OCI-LY7 (cell line): Measurements from ENCODE around the gene MAD2L2. TPM values are rescaled to one million over a fixed set of nuclear protein-coding genes. Genes with fewer than 3 reads are reported as not detected.

Experiments used
- BruUV-seq: library from RNA; stranded (reverse); fragments of 400-500 nt; replicated peaks from 2 replicates; lab custom pipeline; 2021; lab: Mats Ljungman, UMichigan
- CTCF ChIA-PET: fragments of 300-600 bp; sonication (Branson Sonifier 250); formaldehyde crosslinking; loops from one replicate; lab custom pipeline; 2022; ENCODE audit warnings: antibody characterized with exemption; ENCODE audit not compliant: unreplicated experiment; lab: Charles Lee
- POLR2A ChIA-PET: fragments of 300-600 bp; sonication (Branson Sonifier 250); formaldehyde crosslinking; loops from one replicate; lab custom pipeline; 2022; ENCODE audit warnings: antibody characterized with exemption; lab: Charles Lee
- DNase-seq: peaks from one replicate; pipeline ENCODE4 v3.0.0-alpha.2; 2015; ENCODE audit warnings: low spot score
- H2AFZ ChIP-seq: fragments of 200-600 bp; sonication (generic), shearing (Covaris generic); 2 replicates; pipeline ENCODE4 v1.6.1; 2014; ENCODE audit warnings: mild to moderate bottlenecking, antibody characterized with exemption, low read length, moderate library complexity
- H3K27ac ChIP-seq: fragments of 200-600 bp; sonication (generic); 2 replicates; pipeline ENCODE4 v1.5.1; 2014; ENCODE audit warnings: mixed run types, low read depth, mild to moderate bottlenecking, moderate library complexity, low read length, inconsistent platforms; ENCODE audit not compliant: poor library complexity, severe bottlenecking
- H3K36me3 ChIP-seq: fragments of 200-600 bp; sonication (generic); 2 replicates; pipeline ENCODE4 v1.6.1; 2014; ENCODE audit warnings: mild to moderate bottlenecking, antibody characterized with exemption, low read length, moderate library complexity, mixed read lengths; ENCODE audit not compliant: insufficient read depth
- H3K4me1 ChIP-seq: fragments of 200-600 bp; sonication (generic); 2 replicates; pipeline ENCODE4 v1.5.1; 2014; ENCODE audit warnings: mild to moderate bottlenecking, low read length; ENCODE audit not compliant: insufficient read depth, poor library complexity, severe bottlenecking
- H3K4me2 ChIP-seq: fragments of 200-600 bp; sonication (generic); 2 replicates; pipeline ENCODE4 v1.6.1; 2014; ENCODE audit warnings: mild to moderate bottlenecking, low read length
- H3K4me3 ChIP-seq: fragments of 200-600 bp; sonication (generic); 2 replicates; pipeline ENCODE4 v1.5.1; 2014; ENCODE audit warnings: mild to moderate bottlenecking, low read depth, low read length; ENCODE audit not compliant: poor library complexity, severe bottlenecking
- H3K79me2 ChIP-seq: fragments of 200-600 bp; sonication (generic); 2 replicates; pipeline ENCODE4 v1.6.1; 2016; ENCODE audit warnings: low read depth, mild to moderate bottlenecking, low read length, moderate library complexity, mixed read lengths; ENCODE audit not compliant: insufficient read depth
- H3K9me2 ChIP-seq: fragments of 200-600 bp; sonication (generic); 2 replicates; pipeline ENCODE4 v1.6.1; 2016; ENCODE audit warnings: mild to moderate bottlenecking, low read length, mixed read lengths; ENCODE audit not compliant: insufficient read depth
- H3K9me3 ChIP-seq: fragments of 200-600 bp; sonication (generic); 2 replicates; pipeline ENCODE4 v1.6.1; 2014; ENCODE audit warnings: mild to moderate bottlenecking, mixed run types, low read length, mixed read lengths
- H4K20me1 ChIP-seq: fragments of 200-600 bp; sonication (generic); 2 replicates; pipeline ENCODE4 v1.6.1; 2014; ENCODE audit warnings: mild to moderate bottlenecking, antibody characterized with exemption, low read length, moderate library complexity, mixed read lengths; ENCODE audit not compliant: insufficient read depth
- CTCF ChIP-seq: fragments of 200-600 bp; sonication (generic); conservative IDR thresholded peaks from 2 replicates; pipeline ENCODE4 v1.5.1; 2014; ENCODE audit warnings: mild to moderate bottlenecking, antibody characterized with exemption, low read length, moderate library complexity, mixed read lengths
- EZH2phosphoT487 ChIP-seq: fragments of 200-600 bp; sonication (generic); IDR thresholded peaks from 2 replicates; pipeline ENCODE4 v1.6.1; 2018; ENCODE audit warnings: low read depth, borderline replicate concordance, mild to moderate bottlenecking, mixed run types, antibody characterized with exemption, low read length, moderate library complexity, mixed read lengths
- intact Hi-C: fragments of 100-400 bp; cut with micrococcal nuclease; formaldehyde crosslinking; loops from one replicate; pipeline ENCODE4 v1.10.0; 2022; ENCODE audit not compliant: unreplicated experiment
- total RNA-seq, 2 experiments: library from RNA; depleted of rRNA in 1 of 2; stranded (reverse); fragments of >200 nt in 1 of 2; shearing (Covaris generic) in 1 of 2; gene quantifications; 2 replicates each; pipeline ENCODE4 v1.2.3, GENCODE V29; 2014 to 2022

The MAD2L2 gene
- total RNA-seq, 2 experiments from 2014 or later = 89.7 to 144 TPM

- H4K20me1 ChIP-seq = no peaks in the 10 kb centered on the region
- H3K4me3 ChIP-seq = no peak overlapping the region
- ChIA-PET CTCF (no interaction called here), POLR2A (interaction anchor here (0.5 kb wide), 1 partner anchor 86 kb away, joined by 5 read pairs; no protein-coding TSS in a partner anchor)
- no TSS peak for BruUV-seq
- no peaks in the 10 kb centered on the region for H3K9me2 ChIP-seq
- H3K4me2 ChIP-seq = no peak overlapping the region
- H3K27ac ChIP-seq = no peak overlapping the region
- no peaks in the 10 kb centered on the region for H3K79me2 ChIP-seq
- H3K4me1 ChIP-seq = peaks cover 22% of the 10 kb centered on the region
- no peaks in the 10 kb centered on the region for H3K36me3 ChIP-seq
- DNase-seq = no peak
- TF ChIP-seq EZH2phosphoT487 (no peak), CTCF (no peak)
- intact Hi-C loops = no loop called here
- H2AFZ ChIP-seq = no peak overlapping the region
- H3K9me3 ChIP-seq = no peaks in the 10 kb centered on the region
These were observed 47.3 kb upstream of the MAD2L2 start for GRCh38 chr1:11728126-11728806.

- H3K4me3 ChIP-seq = no peak overlapping the region
- no peaks in the 10 kb centered on the region for H3K79me2 ChIP-seq
- no peak overlapping the region for H2AFZ ChIP-seq
- H3K9me3 ChIP-seq = no peaks in the 10 kb centered on the region
- H3K4me2 ChIP-seq = no peak overlapping the region
- no peaks in the 10 kb centered on the region for H3K36me3 ChIP-seq
- TF ChIP-seq EZH2phosphoT487 (no peak), CTCF (no peak)
- peaks cover 22% of the 10 kb centered on the region for H3K4me1 ChIP-seq
- intact Hi-C loops = no loop called here
- no peaks in the 10 kb centered on the region for H4K20me1 ChIP-seq
- POLR2A ChIA-PET = no interaction called here
- DNase-seq = no peak
- H3K9me2 ChIP-seq = no peaks in the 10 kb centered on the region
- CTCF ChIA-PET = no interaction called here
- no peak overlapping the region for H3K27ac ChIP-seq
- no TSS peak for BruUV-seq
These were observed 46.2 kb upstream of the MAD2L2 start for GRCh38 chr1:11727119-11727518.

- H3K27ac ChIP-seq = no peak overlapping the region
- no peaks in the 10 kb centered on the region for H3K36me3 ChIP-seq
- H3K4me3 ChIP-seq = no peak overlapping the region
- CTCF ChIA-PET = no interaction called here
- H3K9me3 ChIP-seq = no peaks in the 10 kb centered on the region
- BruUV-seq = no TSS peak
- intact Hi-C loops = no loop called here
- 0 out of 2 replicates have a peak overlapping the region, but pooled peaks have one; percentile 1 for H2AFZ ChIP-seq
- no peak for DNase-seq
- H3K4me2 ChIP-seq = no peak overlapping the region
- H3K9me2 ChIP-seq = no peaks in the 10 kb centered on the region
- H4K20me1 ChIP-seq = no peaks in the 10 kb centered on the region
- H3K4me1 ChIP-seq = peaks cover 18% of the 10 kb centered on the region
- H3K79me2 ChIP-seq = no peaks in the 10 kb centered on the region
- no peak for TF ChIP-seq EZH2phosphoT487
- TF ChIP-seq CTCF = no peak
- POLR2A ChIA-PET = interaction anchor here (0.7 kb wide), 1 partner anchor 75 kb away, joined by 3 read pairs; no protein-coding TSS in a partner anchor
These were observed 44.7 kb upstream of the MAD2L2 start for GRCh38 chr1:11725616-11726015.
